Endothelial cell of umbilical vein (primary cell): ENCODE data around the gene MALL. TPM values are rescaled to one million over a fixed set of nuclear protein-coding genes. Genes with fewer than 3 reads are reported as not detected.

Source experiments
- Bru-seq: library from RNA; stranded (reverse); fragments of 400-500 nt; gene quantifications from one replicate; lab custom pipeline; 2021; lab: Mats Ljungman, UMichigan
- BruChase-seq, 2 experiments: library from RNA; stranded (reverse); fragments of 400-500 nt; gene quantifications; one replicate each; lab custom pipeline; 2021; lab: Mats Ljungman, UMichigan
- BruUV-seq: library from RNA; stranded (reverse); fragments of 400-500 nt; replicated peaks from 2 replicates; lab custom pipeline; 2021; lab: Mats Ljungman, UMichigan
- CTCF ChIA-PET: fragments of 300-600, 350-600 bp; sonication (Branson Sonifier 250); formaldehyde crosslinking; loops from one replicate; lab custom pipeline; 2021; ENCODE audit warnings: antibody characterized with exemption, inconsistent platforms; lab: Charles Lee
- POLR2A ChIA-PET: fragments of 300-600, 350-600 bp; sonication (Branson Sonifier 250); formaldehyde crosslinking; loops from one replicate; lab custom pipeline; 2021; ENCODE audit warnings: antibody characterized with exemption, inconsistent platforms; lab: Charles Lee
- DNase-seq: peaks from one replicate; pipeline ENCODE4 v3.0.0-alpha.2; 2011; ENCODE audit warnings: low read depth, low spot score
- FAIRE-seq: peaks from 2 replicates; lab custom pipeline; 2011; peaks lifted over from hg19 to GRCh38; lab: Jason Lieb, UNC
- H2AFZ ChIP-seq: 2 replicates; pipeline ENCODE4 v1.6.0; 2012; ENCODE audit warnings: low read depth, low read length, control low read depth, inconsistent platforms
- H3K27ac ChIP-seq: 2 replicates; pipeline ENCODE4 v1.5.1; 2011; ENCODE audit warnings: low read depth, mild to moderate bottlenecking, control low read depth, low read length, moderate library complexity; ENCODE audit not compliant: insufficient read depth
- H3K27me3 ChIP-seq, 2 experiments: 2 replicates each; pipeline versions ENCODE4 v1.6.0 to v1.6.1; 2011; ENCODE audit warnings: low read length in 2 of 2, mixed read lengths in 1 of 2; ENCODE audit not compliant: control insufficient read depth in 2 of 2, insufficient read depth in 2 of 2
- H3K36me3 ChIP-seq, 2 experiments: 2 replicates in 1 of 2; 3 replicates in 1 of 2; pipeline ENCODE4 v1.5.1; 2011; ENCODE audit warnings: low read length in 2 of 2, mild to moderate bottlenecking in 1 of 2, moderate library complexity in 1 of 2; ENCODE audit not compliant: control insufficient read depth in 2 of 2, insufficient read depth in 2 of 2; ENCODE audit errors: extremely low read depth in 1 of 2
- H3K4me1 ChIP-seq: 3 replicates; pipeline ENCODE4 v1.5.1; 2011; ENCODE audit warnings: mild to moderate bottlenecking, low read length; ENCODE audit not compliant: control insufficient read depth, insufficient read depth; ENCODE audit errors: extremely low read depth
- H3K4me2 ChIP-seq: 2 replicates; pipeline ENCODE4 v1.6.1; 2011; ENCODE audit warnings: low read length, control low read depth, mixed read lengths; ENCODE audit not compliant: insufficient read depth
- H3K4me3 ChIP-seq, 3 experiments: fragments of 200-600 bp in 1 of 3; sonication (generic), shearing (Covaris generic) in 1 of 3; replicated peaks in 1 of 3; 2 replicates each; pipeline ENCODE4 v1.5.1; 2011 to 2016; ENCODE audit warnings: control low read depth in 3 of 3, low read length in 3 of 3, mild to moderate bottlenecking in 2 of 3, inconsistent platforms in 1 of 3, low read depth in 1 of 3, moderate library complexity in 1 of 3; ENCODE audit not compliant: insufficient read depth in 1 of 3
- H3K79me2 ChIP-seq: 2 replicates; pipeline ENCODE4 v1.6.0; 2012; ENCODE audit warnings: low read length, inconsistent platforms; ENCODE audit not compliant: control insufficient read depth, insufficient read depth
- H3K9ac ChIP-seq: replicated peaks from 2 replicates; pipeline ENCODE3; 2011; ENCODE audit warnings: low read length, control low read depth; ENCODE audit not compliant: insufficient read depth; ENCODE audit errors: extremely low read depth
- H3K9me1 ChIP-seq: replicated peaks from 3 replicates; pipeline ENCODE4 v1.6.0; 2011; ENCODE audit warnings: mild to moderate bottlenecking, low read length; ENCODE audit not compliant: control insufficient read depth, insufficient read depth; ENCODE audit errors: extremely low read depth
- H3K9me3 ChIP-seq: replicated peaks from 2 replicates; pipeline ENCODE4 v1.5.1; 2012; ENCODE audit warnings: low read length, inconsistent platforms; ENCODE audit not compliant: control insufficient read depth, insufficient read depth
- H4K20me1 ChIP-seq: replicated peaks from 2 replicates; pipeline ENCODE3; 2011; ENCODE audit warnings: mild to moderate bottlenecking, low read length; ENCODE audit not compliant: control insufficient read depth, insufficient read depth; ENCODE audit errors: extremely low read depth
- EZH2 ChIP-seq: IDR thresholded peaks from 2 replicates; pipeline ENCODE4 v1.6.1; 2012; ENCODE audit warnings: borderline replicate concordance, low read depth, mild to moderate bottlenecking, moderate library complexity, low read length, inconsistent platforms; ENCODE audit not compliant: severe bottlenecking
- POLR2AphosphoS5 ChIP-seq: IDR thresholded peaks from 2 replicates; pipeline ENCODE4 v1.6.1; 2012; ENCODE audit warnings: low read depth, mild to moderate bottlenecking, control low read depth, low read length, moderate library complexity; ENCODE audit not compliant: insufficient read depth
- dilution Hi-C: fragments of 300-500 bp; cut with MboI; formaldehyde crosslinking; loops from one replicate; pipeline ENCODE4 v1.15.0; 2019; ENCODE audit warnings: low sequenced_read_pairs; ENCODE audit not compliant: extremely low pct_ligation_motif_present
- intact Hi-C: fragments of 100-400 bp; cut with micrococcal nuclease; formaldehyde crosslinking; loops from one replicate; pipeline ENCODE4 v1.10.0; 2022
- long read RNA-seq: library from polyadenylated mRNA; stranded (forward); transcript quantifications from one replicate; pipeline ENCODE4 v2.0.0, GENCODE V29; 2021
- polyA minus RNA-seq, 3 experiments: library from RNA; depleted of rRNA, polyadenylated mRNA; stranded (reverse); fragments of >200 nt; gene quantifications; 1 replicate in 1 of 3; 2 replicates in 2 of 3; pipeline ENCODE4 v1.2.3, GENCODE V29; 2011
- polyA plus RNA-seq, 4 experiments: library from polyadenylated mRNA; depleted of rRNA in 3 of 4; stranded (reverse) in 3 of 4; unstranded in 1 of 4; fragments of >200 nt; gene quantifications; 2 replicates each; pipeline versions ENCODE4 v1.2.1 to v1.2.3, GENCODE V29; 2011 to 2012; ENCODE audit warnings: missing spikeins in 1 of 4
- total RNA-seq: library from RNA; stranded (reverse); gene quantifications from 2 replicates; pipeline ENCODE4 v1.2.3, GENCODE V29; 2021
- TF ChIP-seq, protein P1 (sequence below), 2 donors: IDR thresholded peaks; 1 replicate in 1 of 2; 2 replicates in 1 of 2; pipeline ENCODE4 v1.5.1; 2011; ENCODE audit warnings: low read length in 2 of 2, mild to moderate bottlenecking in 2 of 2, moderate library complexity in 2 of 2, control low read depth in 1 of 2, inconsistent platforms in 1 of 2, low read depth in 1 of 2; ENCODE audit not compliant: insufficient read depth in 1 of 2; ENCODE audit errors: extremely low read depth in 1 of 2

The MALL gene
- total RNA-seq (104 and 114 TPM in 2 replicates), polyA plus RNA-seq (26.3 and 31.5 TPM in 2 replicates), polyA minus RNA-seq (23.2 and 26.4 TPM in 2 replicates), Bru-seq, nascent RNA (percentile 88 among the genes with signal in this experiment), BruChase-seq, experiment 1, labeled RNA remaining after a 6-hour chase (percentile 67 among the genes with signal in this experiment), BruChase-seq, experiment 2, labeled RNA remaining after a 2-hour chase (percentile 67 among the genes with signal in this experiment)
- 28.8 and 29.6 TPM in 2 replicates for polyA plus RNA-seq (2011; cell fraction: cytosol; rRNA removed)
- polyA plus RNA-seq (2011; cell fraction: nucleus; rRNA removed) = 11.2 and 12.9 TPM in 2 replicates
- 34.5 and 67.0 TPM in 2 replicates for polyA plus RNA-seq (2012)
- not detected for polyA minus RNA-seq (2011; cell fraction: cytosol; rRNA and poly(A)+ RNA removed)
- polyA minus RNA-seq (2011; cell fraction: nucleus; rRNA and poly(A)+ RNA removed) = 6.7 and 7.4 TPM in 2 replicates
- long read RNA-seq, transcript MALL-201 (4 exons, 3,061 nt) = major isoform, 157 of 202 reads
- long read RNA-seq, partial matches to known transcripts = 1 of 202 reads
- long read RNA-seq, other reads (novel, unspliced or antisense) = 43 of 202 reads

DNA sequence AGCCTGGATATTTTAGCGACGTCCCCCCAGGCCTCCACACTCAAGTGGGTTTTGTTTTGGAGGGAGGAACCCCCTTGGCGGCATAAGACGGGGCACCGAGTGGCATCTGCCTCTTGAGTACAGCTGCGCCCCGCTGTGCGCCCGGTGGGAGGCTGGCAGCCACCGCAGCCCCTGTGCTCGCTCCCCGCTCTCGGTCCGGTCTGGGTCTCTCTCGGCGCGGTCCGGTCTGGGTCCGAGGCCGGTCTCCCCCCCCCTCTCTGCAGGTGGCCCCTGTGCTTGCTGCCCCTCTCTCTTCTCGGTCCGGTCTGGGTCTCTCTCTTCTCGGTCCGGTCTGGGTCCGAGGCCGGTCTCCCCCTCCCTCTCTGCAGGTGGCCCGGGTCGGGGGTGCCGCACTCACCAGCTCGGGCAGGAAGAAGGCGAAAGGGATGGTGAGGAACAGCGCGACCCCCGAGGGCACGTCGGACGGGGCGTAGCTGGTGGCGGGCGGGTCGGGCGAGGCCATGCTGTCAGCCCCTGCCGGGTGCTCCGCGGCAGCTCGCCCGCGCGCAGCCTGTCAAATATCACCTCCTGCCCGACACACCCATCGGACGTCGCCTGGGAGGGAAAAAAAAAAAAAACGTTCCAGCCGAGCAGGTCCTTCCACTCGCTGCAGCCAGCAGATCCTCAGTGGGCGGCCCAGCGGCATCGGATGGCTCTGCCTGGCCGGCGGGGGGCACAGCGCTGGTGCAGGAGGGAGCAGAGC lies at the start of gene MALL:
Gene MALL (minus strand): TSS at position 532 of the 742 bp plus-strand sequence. CDS start 30 bp downstream, at position 502.
- H3K79me2 ChIP-seq = peaks cover 48% of the 10 kb centered on the region
- H3K9me1 ChIP-seq = no peaks in the 10 kb centered on the region
- peaks cover 31% of the 10 kb centered on the region for H3K4me1 ChIP-seq
- TF ChIP-seq, protein P1, sequence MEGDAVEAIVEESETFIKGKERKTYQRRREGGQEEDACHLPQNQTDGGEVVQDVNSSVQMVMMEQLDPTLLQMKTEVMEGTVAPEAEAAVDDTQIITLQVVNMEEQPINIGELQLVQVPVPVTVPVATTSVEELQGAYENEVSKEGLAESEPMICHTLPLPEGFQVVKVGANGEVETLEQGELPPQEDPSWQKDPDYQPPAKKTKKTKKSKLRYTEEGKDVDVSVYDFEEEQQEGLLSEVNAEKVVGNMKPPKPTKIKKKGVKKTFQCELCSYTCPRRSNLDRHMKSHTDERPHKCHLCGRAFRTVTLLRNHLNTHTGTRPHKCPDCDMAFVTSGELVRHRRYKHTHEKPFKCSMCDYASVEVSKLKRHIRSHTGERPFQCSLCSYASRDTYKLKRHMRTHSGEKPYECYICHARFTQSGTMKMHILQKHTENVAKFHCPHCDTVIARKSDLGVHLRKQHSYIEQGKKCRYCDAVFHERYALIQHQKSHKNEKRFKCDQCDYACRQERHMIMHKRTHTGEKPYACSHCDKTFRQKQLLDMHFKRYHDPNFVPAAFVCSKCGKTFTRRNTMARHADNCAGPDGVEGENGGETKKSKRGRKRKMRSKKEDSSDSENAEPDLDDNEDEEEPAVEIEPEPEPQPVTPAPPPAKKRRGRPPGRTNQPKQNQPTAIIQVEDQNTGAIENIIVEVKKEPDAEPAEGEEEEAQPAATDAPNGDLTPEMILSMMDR (IDR thresholded peaks at IDR 0.05; ENCODE audit: extremely low read depth in 1 of 2, insufficient read depth in 1 of 2, low read depth in 1 of 2, low read length in 2 of 2) = no peak
- no peak for TF ChIP-seq EZH2
- peak; percentile 17 for TF ChIP-seq POLR2AphosphoS5
- peak within 1 kb of the TSS; percentile 72 for H3K9ac ChIP-seq
- H4K20me1 ChIP-seq = no peaks in the 10 kb centered on the region
- H3K36me3 ChIP-seq = no peaks in the 10 kb centered on the region
- POLR2A ChIA-PET = interaction anchor here (0.7 to 1.1 kb wide), 2 partner anchors 10 to 35 kb away, joined by 3 to 4 read pairs; no protein-coding TSS in a partner anchor
- intact Hi-C loops = loop anchor here (1.0 kb wide), 4 partner anchors 8 to 42 kb away; no protein-coding TSS in a partner anchor
- H2AFZ ChIP-seq = peak within 1 kb of the TSS; percentile 36
- H3K4me2 ChIP-seq = peak within 1 kb of the TSS; percentile 89
- dilution Hi-C loops = no loop called here
- H3K4me3 ChIP-seq = peak within 1 kb of the TSS; percentile 40 to 82 (median 66)
- no peaks in the 10 kb centered on the region for H3K27me3 ChIP-seq
- CTCF ChIA-PET = interaction anchor here (0.7 to 3.5 kb wide), 14 partner anchors 9 to 51 kb away, joined by 3 to 51 read pairs (median 10); no protein-coding TSS in a partner anchor
- no peaks in the 10 kb centered on the region for H3K9me3 ChIP-seq
- BruUV-seq = no TSS peak
- no peak for FAIRE-seq
- H3K27ac ChIP-seq = peak within 1 kb of the TSS; percentile 30
- peak; percentile 47 for DNase-seq
